Fibroblast of skin of left biceps (primary cell): ENCODE data around the gene FLT4.

Source experiments
- DNase-seq, 2 experiments: peaks; one replicate each; pipeline ENCODE4 v3.0.0-alpha.2; 2013; ENCODE audit warnings: low read depth in 2 of 2

FLT4 gene

DNA sequence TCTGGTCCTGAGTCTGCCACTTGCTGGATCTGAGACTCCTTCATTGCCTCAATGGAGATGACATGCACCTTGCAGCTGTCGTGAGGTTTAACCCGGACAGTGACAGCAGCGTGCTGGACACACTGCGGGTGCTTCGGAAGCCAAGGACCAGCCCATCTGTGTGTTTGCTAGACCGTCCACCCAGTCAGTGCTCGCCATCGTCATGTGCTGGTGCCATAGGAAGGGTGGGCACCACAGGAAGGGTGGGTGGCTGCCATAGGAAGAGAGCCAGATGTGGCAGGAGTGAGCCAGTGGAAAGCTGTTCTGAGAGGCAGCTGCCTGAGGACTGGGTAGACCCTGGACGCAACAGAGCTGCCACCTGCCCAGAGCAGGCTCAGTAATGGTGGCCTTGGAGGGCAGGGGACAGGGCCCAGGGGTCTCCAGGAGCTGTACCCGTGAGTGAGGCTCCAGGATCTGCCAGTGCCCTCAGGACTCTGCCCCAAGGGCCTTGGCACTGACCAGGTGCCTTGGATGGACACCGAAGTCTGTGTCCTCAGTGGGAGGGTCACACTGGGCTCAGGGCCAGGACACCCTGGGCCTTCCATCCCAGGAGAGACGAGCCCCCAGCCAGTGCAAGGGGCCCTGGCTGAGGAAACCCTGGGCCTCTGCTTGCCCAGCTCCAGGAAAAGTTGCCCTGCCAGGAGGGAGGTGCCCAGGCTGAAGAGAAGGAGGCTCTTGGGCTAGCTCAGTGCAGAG is 21.8 kb downstream of the FLT4 start:
- no peak for DNase-seq

DNA sequence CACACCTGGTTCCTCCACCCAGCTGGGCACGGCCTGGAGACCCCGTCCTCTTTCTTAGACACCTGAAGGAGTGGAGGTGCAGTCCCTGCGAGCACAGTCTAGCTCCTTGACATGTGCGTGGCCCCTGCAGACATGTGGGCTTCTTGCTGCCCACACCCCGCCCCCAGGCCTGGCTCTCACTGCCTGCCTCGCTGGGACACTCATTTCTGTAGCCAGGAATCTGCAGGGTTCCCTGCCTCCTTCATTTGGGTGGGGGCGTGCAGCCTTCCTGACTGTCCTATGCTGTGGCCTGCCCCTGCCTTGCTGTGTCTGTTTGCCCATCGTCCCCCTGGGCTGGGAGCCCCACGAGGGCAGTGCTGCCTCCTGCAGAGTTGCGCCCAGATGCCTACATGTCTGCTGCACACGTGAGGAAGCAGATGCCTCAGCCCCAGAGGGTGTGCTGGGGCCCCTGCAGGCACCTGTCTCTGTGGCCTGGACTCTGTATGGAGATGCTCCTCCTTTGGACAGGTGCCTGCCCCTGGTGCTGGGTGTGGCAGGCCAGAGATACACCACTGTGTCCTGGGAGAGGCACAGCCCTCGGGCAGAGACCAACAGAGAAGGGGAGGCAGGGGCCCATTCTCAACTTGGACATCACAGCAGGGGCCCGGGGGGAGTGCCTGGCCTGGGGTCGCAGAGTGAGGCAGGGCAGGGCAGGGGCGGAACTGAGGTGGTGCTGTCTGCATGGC is 22.6 kb downstream of the FLT4 start:
- DNase-seq, result no peak

DNA sequence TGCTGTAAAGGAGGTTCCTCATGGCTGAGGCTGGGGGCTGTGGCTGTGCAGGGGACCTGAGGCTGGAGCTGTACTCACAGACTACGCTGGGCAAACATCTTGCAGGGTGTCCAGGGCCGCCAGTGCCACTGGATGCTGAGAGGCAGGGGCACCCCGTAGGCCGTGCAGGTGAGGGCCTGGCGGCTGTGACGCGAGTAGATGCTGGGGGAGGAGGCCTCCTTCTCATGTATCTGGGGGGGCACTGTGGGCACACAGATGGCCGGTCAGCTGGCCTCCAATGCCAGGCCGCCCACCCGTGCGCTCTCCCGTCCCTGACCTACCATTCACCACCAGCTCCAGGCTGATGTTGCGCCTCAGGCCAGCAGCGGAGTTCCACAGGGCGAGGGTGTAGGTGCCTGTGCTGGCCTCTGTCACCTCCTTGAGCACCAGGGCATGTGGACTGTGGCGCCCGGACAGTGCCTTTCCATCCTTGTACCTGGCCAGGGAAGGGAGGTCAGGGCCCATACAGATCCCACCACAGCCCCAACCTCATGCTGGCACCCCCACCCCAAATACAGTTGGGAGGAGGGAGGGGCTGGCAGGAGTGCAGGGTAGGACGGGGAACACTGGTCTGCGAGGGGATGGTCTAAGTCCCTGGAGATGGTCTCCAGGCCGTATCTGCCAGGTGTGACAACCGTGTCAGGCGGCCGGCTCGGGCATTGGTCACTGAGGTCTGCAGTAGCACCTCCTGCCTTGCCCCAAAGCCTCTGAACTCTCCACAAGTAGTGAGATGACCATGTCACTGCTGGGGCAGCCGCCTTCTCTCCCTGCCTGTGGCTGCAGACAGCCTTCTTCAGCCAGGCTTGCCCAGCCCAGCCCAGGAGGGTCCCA is 23.4 kb downstream of the FLT4 start:
- no peak for DNase-seq

DNA sequence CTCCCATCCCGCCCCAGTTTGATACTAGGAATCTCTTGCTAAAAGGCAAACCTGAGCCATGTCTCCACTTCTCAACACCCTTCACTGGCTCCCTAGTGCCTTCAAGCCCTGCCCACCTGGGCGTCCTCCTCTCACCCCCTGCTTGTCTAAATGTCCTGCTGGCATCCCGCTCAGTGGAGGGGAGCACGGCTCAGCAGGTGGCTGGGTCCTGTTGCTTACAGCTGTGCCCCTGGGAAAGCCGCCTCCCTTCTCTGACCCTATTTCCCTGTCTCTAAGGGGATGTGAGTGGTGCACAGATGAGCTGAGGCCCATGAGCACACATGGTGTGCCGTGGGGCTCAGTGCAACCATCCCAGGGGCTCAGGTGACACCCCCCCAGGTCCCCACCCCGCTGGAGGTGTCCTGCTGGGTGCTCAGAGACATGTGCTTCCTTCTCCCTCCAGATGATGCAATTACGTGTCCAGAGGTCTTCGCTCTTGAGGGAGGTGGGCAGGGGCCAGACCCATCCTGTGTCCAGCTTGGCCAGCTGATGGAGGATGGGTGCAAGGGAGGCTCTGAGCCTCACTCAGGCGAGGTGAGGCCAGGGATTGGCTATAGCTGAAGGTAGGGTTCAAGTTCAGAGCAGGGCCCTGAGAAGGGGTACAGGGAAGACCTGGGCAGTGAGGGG is 24.1 kb downstream of the FLT4 start:
- no peak for DNase-seq

DNA sequence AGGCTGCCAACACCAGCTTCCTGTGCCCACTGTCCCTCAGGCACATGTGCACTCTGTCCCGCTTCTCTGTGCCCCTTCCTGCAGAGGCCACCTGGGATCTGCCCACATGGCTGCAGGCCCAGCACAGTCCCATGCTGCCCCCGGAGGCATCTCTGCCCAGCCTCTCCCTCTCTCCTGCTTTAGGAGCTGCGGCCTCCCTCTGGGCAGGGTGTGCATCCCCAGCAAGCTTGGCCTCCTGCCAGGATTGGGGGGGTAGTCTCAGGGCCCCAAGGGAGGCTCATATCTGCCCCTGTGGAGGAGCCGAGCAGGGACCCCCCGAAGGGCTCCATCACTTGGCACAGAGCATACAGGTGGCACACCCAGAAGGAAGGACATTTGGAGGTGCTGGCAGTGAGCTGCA is 24.8 kb downstream of the FLT4 start:
- DNase-seq, result no peak

DNA sequence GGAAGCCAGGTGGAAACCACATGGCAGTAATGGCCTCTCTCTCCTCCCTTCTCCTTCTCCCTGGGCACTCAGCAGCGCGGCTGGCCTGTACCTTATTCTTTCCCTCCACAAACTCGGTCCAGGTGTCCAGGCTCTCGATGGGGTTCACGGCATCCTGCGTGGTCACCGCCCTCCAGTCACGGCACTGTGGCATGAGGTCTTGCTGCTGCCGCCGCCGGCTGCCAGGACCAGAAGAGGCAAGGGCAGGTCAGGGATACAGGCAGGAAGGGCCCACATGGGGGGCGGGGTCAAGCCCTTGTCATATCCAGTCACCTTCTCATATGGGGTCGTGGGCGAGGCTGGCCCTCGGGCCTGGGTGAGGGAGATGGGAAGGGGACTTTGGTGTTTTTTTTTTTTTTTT is 25.6 kb downstream of the FLT4 start:
- no peak for DNase-seq

DNA sequence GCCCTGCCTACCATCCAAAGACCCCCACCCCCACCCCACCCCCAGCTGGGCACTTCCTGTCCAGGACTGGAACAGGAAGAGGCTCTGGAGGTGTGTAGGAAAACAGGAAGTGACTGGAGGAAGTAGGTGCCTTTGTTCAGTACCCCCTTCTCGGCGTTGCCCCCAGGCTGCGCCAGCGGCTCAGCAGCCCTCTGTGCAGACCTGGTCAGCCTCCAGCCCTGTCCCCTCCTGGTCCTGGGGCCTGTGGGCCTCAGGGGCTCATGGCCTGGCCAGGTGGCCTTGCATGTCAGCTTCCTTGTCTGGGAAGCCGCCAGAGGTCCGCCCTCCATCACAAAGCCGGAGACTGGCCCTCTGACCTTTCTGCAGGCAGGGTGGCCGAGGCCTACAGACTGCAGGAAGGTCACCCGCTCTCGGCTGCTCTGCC is 26.0 kb downstream of the FLT4 start:
- DNase-seq, result no peak

DNA sequence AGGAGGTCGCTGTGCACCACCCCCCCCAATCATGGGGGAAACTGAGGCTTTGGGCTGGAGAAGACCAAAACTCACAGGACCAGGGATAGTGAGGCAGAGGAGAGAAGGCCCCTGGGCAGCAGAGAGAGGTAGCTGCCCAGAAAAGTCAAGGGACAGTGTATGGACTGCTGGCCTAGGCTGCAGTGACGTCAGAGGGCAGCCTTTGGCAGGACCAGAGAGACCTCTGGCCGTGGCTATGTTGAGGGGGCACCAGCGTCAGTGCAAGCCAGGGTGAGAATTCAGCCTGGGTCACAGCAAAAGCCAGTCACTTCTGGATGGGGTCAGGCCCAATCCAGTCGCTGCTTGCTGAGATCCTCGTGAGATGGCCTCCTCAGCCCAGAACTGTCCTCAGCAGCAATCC is 26.5 kb downstream of the FLT4 start:
- DNase-seq, result no peak

DNA sequence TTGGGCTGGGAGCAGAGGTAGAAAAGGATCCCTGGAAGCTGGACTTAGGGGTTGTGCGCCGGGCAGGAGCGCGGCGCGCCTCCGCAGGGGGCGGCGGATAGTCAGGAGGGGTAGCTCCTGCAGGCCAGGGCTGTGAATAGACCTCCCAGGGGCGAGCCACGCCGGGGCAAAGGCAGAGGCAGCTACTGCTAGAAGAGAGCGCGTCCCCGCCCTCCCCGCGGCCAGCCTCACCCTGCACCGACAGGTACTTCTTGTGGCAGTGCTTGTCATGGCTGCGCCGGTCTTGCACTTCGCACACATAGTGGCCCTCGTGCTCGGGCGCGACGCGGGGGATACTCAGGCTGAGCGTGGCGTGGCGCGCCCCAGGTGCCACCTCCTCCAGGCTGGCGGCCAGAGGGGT is 28.1 kb downstream of the FLT4 start:
- no peak for DNase-seq

DNA sequence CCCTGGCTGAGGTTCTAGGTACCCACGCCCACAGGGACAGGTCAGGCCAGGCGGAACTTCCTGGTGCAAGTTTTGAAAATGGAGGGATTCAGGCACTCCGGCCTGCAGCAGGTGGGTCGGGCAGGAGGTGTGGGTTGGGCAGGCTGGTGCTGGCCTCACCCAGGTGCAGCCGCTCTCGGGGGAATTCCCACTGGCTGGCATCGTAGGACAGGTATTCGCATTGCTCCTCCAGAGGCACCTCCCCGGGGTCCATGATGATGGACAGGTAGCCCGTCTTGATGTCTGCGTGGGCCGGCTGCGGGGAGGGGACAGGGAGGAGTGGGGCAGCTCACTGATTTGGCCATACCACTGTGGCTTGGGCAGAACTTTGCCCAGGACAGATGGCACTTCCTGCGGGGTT is 29.4 kb downstream of the FLT4 start:
- no peak for DNase-seq

DNA sequence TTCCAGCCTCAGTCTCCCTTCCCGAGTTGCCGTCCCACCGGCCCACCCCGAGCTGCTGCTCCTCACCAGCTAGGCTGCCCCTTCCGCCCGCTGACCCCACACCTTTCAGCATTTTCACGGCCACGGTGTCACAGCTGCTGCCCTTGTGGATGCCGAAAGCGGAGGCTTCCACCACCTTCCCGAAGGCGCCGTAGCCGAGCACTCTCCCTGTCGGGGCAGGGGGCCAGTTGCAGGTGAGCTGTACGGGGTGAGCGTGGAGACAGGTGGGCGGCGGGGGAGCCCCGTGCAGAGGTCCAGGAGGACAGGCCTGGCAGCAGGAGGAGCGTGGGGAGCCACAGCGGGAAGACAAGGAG is 29.9 kb downstream of the FLT4 start:
- no peak for DNase-seq

DNA sequence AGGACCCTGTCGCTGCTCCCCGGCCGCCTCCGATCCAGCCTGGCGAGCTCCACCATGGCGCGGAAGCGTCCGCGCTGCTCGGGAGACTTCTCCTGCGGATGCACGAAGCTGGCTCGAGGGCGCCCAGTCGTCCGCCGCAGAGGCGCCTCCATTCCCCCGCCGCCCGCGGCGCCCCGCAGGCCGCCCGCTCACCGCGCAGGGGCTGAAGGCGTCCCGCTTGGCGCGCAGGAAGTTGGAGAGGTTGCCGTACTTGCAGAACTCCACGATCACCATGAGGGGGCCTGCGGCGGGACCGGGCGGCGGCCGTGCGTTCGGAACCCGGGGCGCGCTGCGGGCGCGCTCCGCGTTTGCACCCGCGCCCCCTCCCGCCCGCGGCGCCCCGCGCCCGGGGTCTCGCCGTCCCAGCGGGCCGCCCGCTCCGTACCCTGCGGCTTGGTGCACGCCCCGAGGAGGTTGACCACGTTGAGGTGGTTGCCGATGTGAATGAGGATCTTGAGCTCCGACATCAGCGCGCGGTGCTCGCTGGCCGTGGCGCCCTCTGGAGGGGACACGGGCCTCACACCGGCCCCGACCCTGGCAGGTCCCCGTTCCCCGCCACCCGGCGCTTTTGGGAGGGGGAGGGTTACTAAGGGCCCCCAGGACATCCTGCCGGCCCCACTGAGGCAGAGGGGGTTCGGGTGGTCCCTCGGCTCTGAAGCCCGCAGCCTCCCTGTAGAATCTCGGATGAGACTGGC is 30.4 kb downstream of the FLT4 start:
- peak in 1 of 2 experiments; percentile 11 for DNase-seq

DNA sequence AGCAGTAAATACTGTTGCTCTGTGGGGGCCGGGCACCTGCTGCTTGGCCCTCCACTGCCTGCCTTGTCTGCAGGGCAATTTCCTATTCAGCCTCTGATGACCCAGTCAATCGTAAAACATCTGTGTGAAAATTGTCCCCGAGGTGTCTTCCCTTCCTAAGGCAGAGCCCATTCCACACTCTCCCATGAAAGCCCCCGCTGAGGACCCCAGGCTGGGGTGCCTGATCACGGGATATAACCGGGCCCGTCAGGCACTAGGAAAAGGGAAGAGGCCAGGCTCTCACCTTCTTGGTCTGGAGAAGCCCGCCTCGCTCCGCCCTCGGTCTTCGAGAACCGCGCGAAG is 30.9 kb downstream of the FLT4 start:
- DNase-seq, result no peak

DNA sequence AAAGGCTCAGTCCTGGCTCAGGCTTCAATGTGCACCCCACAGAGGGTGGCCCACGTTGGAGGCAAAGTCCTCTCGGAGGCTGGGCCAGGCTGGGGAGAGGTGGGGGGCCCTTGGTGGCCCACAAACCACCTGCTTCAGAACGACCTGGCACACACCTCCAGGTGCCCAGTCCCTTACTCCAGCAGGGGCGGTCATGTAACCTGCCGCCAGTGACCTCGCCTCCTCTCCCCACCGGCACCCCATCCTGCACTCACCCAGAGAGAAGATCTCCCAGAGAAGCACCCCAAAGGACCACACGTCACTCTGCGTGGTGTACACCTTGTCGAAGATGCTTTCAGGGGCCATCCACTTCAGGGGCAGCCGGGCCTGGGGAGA is 35.6 kb downstream of the FLT4 start:
- DNase-seq, result no peak

DNA sequence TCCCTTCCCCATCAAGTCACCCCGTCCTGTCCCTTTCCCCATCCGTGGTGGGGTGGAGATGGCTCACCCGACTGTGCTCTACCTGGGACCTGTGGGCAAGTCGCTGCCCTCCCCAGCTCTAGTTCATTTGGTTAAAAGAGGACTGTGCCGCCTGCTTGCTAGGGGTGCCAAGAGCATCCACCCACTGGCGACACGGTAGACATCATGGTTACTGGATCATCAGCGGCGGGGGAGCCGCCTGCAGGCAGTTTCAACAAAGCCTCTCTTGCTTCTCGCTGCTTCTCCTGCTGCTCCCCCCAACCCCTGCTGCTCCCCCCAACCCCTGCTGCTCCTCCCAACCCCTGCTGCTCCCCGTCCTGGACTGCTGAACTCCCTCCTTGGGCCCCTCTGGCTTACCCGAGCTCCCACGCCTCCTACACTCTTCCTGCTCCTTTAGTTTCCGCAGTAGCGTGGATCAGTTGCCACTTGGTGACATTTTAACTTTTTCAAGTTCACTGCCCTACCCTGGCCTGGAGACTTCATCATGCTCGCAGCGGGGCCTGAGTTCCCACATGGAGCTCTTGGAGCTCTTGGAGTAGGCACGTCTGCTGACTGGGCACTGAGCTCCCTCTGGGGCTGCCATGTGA is 36.1 kb downstream of the FLT4 start:
- DNase-seq, result no peak

DNA sequence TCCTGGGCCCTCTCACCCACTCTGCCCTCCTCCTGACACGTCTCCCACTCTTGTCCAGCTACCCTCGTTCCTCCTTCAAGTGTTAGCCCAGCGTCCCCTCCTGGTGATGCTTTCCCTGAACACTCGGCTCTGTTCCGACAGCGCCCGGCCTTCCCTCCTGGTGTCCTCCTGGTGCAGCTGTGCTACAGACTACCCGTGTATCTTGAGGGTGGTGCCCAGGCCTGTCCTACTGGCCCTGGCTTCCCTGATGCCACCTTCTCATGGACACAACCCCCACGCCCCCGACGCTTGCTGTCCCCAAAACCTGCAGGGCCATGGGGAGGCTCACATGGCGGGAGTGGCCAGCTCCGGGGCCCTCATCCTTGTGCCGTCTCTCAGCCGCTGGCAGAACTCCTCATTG is 36.7 kb downstream of the FLT4 start:
- no peak for DNase-seq

DNA sequence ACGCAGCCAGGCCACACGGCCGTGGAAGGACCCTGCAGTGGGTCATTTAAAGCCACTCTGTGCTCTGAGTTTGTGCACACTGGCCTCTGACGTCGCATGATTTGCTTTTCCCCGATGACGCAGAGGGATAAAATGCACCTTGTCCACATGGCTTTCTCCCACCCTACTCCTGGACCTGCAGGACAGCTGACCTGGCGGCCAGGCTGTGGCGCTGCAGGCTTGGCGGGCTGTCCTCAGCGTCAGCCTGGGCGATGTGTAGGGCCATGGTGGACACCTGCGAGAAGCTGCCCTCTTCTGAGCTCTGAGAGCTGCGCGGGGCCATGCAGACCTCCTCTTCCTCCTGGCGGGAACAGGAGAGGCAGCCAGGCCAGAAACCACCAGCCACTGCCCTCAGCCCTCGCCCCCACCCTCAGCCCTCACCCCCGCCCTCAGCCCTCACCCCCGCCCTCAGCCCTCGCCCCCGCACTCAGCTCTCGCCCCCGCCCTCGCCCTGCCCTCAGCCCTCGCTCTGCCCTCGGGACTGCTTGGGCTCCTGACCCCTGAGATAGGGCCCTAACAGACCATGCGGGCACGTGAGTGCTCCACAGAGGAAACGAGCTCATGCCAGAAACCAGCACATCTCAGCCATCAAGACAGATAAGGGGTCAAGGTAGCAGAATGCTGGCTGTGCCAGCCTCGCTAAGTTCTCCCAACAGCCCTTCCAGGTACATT is 38.1 kb downstream of the FLT4 start:
- DNase-seq, result no peak

DNA sequence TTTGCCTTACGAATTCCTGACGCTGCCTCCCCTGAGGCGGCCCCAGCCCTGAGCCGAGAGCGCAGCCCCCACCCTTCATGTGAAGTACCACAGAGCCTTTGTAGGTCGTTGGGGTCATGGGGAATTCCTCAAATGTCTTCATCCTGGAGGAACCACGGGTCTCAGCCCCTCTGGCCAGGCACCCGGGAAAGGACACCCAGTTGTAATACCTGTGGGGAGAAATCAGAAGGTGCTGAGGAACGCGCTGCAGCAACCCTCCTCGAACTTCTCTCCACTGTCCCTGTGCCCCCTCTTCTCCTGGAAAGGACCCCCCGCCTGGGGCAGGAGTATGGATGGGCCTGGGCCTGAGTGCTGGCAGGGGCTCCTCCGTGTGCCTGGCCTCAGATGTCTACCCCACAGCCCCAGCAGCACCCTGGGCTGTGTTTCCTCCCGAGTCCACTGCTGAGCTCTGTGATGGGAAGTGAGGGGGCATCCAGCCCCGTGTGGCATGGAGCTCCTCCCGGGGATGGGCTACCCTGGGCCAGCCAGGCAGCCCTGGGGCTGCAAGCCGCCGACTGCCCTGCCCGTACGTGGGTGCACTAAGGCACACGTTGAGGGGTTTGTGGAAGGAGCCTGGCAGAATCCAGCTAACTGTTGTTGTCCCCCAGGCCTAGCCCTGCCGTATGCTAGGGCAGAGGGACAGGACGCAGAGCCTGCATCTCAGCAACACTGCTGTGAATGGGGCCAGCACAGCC is 39.4 kb downstream of the FLT4 start:
- DNase-seq, result no peak

DNA sequence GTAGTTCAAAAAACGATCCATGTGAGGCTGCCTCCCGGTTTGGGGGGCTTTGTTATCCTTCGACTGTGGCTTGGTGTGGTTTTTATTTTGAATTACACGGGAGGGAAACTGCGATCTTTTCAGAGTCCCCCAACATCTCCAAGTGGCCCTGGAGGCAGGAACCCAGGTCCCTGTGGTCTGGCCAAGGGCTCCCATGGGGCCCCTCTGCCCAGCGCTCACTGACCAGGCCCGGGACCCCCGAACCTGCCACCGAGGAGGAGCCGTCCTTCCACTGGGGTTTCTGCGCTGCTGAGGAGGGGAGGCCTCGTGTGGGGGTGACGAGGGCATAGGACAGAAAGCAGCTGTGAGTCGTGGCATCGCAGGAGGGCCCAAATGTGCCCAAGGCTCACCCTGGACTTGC is 40.0 kb downstream of the FLT4 start:
- no peak for DNase-seq
